ENCODE measurements around the gene CSF3. TPM values are rescaled to one million over a fixed set of nuclear protein-coding genes. Genes with fewer than 3 reads are reported as not detected.

CSF3 gene
- total RNA-seq (2014; rRNA removed; shearing (Covaris generic)) (not detected in 2 replicates), total RNA-seq (2022) (not detected in 2 replicates), Bru-seq, nascent RNA (not detected), BruChase-seq, experiment 1, labeled RNA remaining after a 6-hour chase (not detected), BruChase-seq, experiment 2, labeled RNA remaining after a 2-hour chase (not detected)
- long read RNA-seq, result 0 reads

DNA sequence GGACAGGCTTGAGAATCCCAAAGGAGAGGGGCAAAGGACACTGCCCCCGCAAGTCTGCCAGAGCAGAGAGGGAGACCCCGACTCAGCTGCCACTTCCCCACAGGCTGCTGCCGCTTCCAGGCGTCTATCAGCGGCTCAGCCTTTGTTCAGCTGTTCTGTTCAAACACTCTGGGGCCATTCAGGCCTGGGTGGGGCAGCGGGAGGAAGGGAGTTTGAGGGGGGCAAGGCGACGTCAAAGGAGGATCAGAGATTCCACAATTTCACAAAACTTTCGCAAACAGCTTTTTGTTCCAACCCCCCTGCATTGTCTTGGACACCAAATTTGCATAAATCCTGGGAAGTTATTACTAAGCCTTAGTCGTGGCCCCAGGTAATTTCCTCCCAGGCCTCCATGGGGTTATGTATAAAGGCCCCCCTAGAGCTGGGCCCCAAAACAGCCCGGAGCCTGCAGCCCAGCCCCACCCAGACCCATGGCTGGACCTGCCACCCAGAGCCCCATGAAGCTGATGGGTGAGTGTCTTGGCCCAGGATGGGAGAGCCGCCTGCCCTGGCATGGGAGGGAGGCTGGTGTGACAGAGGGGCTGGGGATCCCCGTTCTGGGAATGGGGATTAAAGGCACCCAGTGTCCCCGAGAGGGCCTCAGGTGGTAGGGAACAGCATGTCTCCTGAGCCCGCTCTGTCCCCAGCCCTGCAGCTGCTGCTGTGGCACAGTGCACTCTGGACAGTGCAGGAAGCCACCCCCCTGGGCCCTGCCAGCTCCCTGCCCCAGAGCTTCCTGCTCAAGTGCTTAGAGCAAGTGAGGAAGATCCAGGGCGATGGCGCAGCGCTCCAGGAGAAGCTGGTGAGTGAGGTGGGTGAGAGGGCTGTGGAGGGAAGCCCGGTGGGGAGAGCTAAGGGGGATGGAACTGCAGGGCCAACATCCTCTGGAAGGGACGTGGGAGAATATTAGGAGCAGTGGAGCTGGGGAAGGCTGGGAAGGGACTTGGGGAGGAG is at the start of gene CSF3:
TSS of gene CSF3 (plus strand) at position 436 of the 993 bp plus-strand sequence. CDS start at position 471, 35 bp downstream.
- no peak within 1 kb of the TSS for H3K4me2 ChIP-seq (ENCODE audit: low read length)
- no TSS peak for BruUV-seq (replicated peaks)
- no peaks in the 10 kb centered on the region for H3K9me3 ChIP-seq (ENCODE audit: low read length)
- H2AFZ ChIP-seq (ENCODE audit: low read length), result no peak within 1 kb of the TSS
- H3K4me3 ChIP-seq (ENCODE audit: low read depth, low read length, poor library complexity, severe bottlenecking), result no peak within 1 kb of the TSS
- intact Hi-C loops (cut with micrococcal nuclease; ENCODE audit: unreplicated experiment), result no loop called here
- H3K79me2 ChIP-seq (ENCODE audit: insufficient read depth, low read depth, low read length), result no peaks in the 10 kb centered on the region
- ChIA-PET CTCF (ENCODE audit: unreplicated experiment) (no interaction called here), POLR2A (interaction anchor here (1.1 kb wide), 1 partner anchor 38 kb away, joined by 3 read pairs; no protein-coding TSS in a partner anchor)
- no peaks in the 10 kb centered on the region for H4K20me1 ChIP-seq (ENCODE audit: insufficient read depth, low read length)
- peaks cover 12% of the 10 kb centered on the region; the same call in 1 of the 2 replicates for H3K36me3 ChIP-seq (ENCODE audit: insufficient read depth, low read length)
- DNase-seq (ENCODE audit: low spot score), result no peak
- H3K4me1 ChIP-seq (ENCODE audit: insufficient read depth, low read length, poor library complexity, severe bottlenecking), result peaks cover 2% of the 10 kb centered on the region
- no peak within 1 kb of the TSS for H3K27ac ChIP-seq (ENCODE audit: low read depth, low read length, poor library complexity, severe bottlenecking)
- TF ChIP-seq, protein P1, sequence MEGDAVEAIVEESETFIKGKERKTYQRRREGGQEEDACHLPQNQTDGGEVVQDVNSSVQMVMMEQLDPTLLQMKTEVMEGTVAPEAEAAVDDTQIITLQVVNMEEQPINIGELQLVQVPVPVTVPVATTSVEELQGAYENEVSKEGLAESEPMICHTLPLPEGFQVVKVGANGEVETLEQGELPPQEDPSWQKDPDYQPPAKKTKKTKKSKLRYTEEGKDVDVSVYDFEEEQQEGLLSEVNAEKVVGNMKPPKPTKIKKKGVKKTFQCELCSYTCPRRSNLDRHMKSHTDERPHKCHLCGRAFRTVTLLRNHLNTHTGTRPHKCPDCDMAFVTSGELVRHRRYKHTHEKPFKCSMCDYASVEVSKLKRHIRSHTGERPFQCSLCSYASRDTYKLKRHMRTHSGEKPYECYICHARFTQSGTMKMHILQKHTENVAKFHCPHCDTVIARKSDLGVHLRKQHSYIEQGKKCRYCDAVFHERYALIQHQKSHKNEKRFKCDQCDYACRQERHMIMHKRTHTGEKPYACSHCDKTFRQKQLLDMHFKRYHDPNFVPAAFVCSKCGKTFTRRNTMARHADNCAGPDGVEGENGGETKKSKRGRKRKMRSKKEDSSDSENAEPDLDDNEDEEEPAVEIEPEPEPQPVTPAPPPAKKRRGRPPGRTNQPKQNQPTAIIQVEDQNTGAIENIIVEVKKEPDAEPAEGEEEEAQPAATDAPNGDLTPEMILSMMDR (conservative IDR thresholded peaks at IDR 0.05; ENCODE audit: low read length), result no peak
- TF ChIP-seq EZH2phosphoT487 (IDR thresholded peaks at IDR 0.05; ENCODE audit: borderline replicate concordance, low read depth, low read length), result no peak
- H3K9me2 ChIP-seq (ENCODE audit: insufficient read depth, low read length), result no peaks in the 10 kb centered on the region

- H2AFZ ChIP-seq (ENCODE audit: low read length), result no peak overlapping the region
- CTCF ChIA-PET (ENCODE audit: unreplicated experiment), result no interaction called here
Measured at GRCh38 chr17:39966771-39967170, 48.5 kb upstream of the CSF3 start.

More at GRCh38 chr17:39966771-39967170, 48.5 kb upstream of the CSF3 start:
- POLR2A ChIA-PET, result interaction anchor here (1.0 kb wide), 1 partner anchor 12 kb away, joined by 4 read pairs; no protein-coding TSS in a partner anchor
- TF ChIP-seq, protein P1 (conservative IDR thresholded peaks at IDR 0.05; ENCODE audit: low read length), result no peak
- no peak for TF ChIP-seq EZH2phosphoT487 (IDR thresholded peaks at IDR 0.05; ENCODE audit: borderline replicate concordance, low read depth, low read length)
- Histone ChIP-seq H3K9me2 (ENCODE audit: insufficient read depth, low read length) (no peaks in the 10 kb centered on the region), H3K4me1 (ENCODE audit: insufficient read depth, low read length, poor library complexity, severe bottlenecking) (peaks cover 18% of the 10 kb centered on the region), H3K27ac (ENCODE audit: low read depth, low read length, poor library complexity, severe bottlenecking) (no peak overlapping the region), H3K4me2 (ENCODE audit: low read length) (no peak overlapping the region), H3K36me3 (ENCODE audit: insufficient read depth, low read length) (no peaks in the 10 kb centered on the region), H4K20me1 (ENCODE audit: insufficient read depth, low read length) (no peaks in the 10 kb centered on the region), H3K79me2 (ENCODE audit: insufficient read depth, low read depth, low read length) (no peaks in the 10 kb centered on the region), H3K9me3 (ENCODE audit: low read length) (no peaks in the 10 kb centered on the region), H3K4me3 (ENCODE audit: low read depth, low read length, poor library complexity, severe bottlenecking) (no peak overlapping the region)
- no TSS peak for BruUV-seq (replicated peaks)
- intact Hi-C loops (cut with micrococcal nuclease; ENCODE audit: unreplicated experiment), result no loop called here
- DNase-seq (ENCODE audit: low spot score), result no peak
